ENCODE results near the gene MROH2A. TPM values are rescaled to one million over a fixed set of nuclear protein-coding genes. Genes with fewer than 3 reads are reported as not detected.
"Not testable (repeated sequence)": the region's sequence is repeated elsewhere in the genome, so short reads cannot be mapped to it uniquely, and the experiment has no call there.

MROH2A gene
- total RNA-seq, 1 donor from 2014 or later = not detected

DNA sequence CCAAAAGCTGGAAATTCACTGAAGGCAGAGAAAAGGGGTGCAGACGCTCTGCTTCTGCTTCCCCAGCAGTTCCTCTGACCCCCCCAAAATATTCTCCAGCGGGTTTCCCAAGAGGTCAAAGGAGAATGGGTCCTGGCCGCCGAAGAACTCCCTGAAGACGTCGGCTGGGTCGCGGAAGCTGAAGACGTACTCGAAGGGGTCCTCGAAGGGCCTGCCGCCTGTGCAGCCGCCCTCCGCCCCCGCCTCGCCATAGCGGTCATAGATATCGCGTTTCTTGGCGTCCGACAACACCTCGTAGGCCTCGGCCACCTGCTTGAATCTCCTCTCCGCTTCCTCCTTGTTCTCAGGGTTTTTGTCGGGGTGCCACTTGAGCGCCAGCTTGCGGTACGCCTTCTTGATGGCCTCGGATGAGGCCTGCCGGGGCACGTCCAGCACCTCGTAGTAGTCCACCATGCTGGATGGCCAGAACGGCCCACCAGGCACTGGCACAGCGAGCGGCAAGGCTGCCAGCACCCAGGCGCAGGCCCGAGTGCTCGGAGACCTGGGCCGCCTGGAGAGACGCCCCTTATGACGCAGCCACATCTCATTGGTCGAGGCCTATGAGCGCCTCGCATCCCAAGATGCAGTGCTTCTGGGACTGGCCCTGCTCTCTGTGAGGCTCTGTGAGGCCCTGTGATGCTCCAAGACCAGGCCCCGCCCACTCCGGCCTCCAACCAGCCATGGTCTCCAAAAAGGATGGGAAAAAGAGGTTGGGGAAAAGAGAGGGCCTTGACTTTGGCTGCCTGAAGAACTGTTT lies 34.5 kb upstream of the MROH2A start:
- intact Hi-C loops (cut with micrococcal nuclease) = no loop called here
- no peak for DNase-seq

DNA sequence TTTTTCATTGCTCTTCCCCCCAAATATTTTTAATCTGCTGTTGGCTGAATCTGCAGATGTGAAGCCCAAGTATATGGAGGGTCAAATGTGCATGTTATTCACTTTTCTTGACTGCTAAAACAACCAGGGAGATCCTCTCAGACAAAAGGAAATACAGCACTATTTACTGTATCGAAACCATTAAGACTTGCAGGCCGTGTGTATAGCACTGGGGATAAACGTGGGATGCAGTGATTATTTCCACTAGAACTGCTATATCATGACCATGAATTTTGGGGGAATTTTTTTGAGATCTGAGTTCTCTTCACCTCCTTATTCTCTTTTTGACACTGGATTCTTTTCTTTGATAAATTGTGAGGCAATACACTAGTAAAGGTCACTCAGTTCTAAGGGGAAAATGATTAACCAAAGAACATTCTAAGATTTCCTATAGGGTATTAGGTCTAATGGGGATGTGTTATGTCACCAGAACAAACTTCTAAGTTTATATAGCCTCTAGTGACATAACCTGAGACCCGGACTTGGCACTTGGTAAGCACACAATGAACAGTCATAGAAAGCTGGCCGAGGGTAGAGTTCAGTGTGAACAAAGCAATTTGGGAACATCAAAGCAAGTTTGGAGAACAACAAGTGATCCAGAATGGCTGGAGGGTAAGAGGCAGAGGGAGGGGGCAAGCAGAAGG lies 32.9 kb upstream of the MROH2A start:
- TF ChIP-seq, protein P1, sequence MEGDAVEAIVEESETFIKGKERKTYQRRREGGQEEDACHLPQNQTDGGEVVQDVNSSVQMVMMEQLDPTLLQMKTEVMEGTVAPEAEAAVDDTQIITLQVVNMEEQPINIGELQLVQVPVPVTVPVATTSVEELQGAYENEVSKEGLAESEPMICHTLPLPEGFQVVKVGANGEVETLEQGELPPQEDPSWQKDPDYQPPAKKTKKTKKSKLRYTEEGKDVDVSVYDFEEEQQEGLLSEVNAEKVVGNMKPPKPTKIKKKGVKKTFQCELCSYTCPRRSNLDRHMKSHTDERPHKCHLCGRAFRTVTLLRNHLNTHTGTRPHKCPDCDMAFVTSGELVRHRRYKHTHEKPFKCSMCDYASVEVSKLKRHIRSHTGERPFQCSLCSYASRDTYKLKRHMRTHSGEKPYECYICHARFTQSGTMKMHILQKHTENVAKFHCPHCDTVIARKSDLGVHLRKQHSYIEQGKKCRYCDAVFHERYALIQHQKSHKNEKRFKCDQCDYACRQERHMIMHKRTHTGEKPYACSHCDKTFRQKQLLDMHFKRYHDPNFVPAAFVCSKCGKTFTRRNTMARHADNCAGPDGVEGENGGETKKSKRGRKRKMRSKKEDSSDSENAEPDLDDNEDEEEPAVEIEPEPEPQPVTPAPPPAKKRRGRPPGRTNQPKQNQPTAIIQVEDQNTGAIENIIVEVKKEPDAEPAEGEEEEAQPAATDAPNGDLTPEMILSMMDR (IDR thresholded peaks at IDR 0.05; ENCODE audit: borderline replicate concordance) = no peak
- intact Hi-C loops (cut with micrococcal nuclease) = no loop called here

More for the DNA sequence above, 34.5 kb upstream of the MROH2A start:
- Histone ChIP-seq H3K27me3 (ENCODE audit: low read depth) (peaks cover 52% of the 10 kb centered on the region), H3K4me1 (no peaks in the 10 kb centered on the region), H3K36me3 (no peaks in the 10 kb centered on the region), H3K4me3 (no peak overlapping the region), H3K27ac (replicated peaks) (no peak overlapping the region), H3K9me3 (replicated peaks) (no peaks in the 10 kb centered on the region)
- TF ChIP-seq, protein P1 (IDR thresholded peaks at IDR 0.05; ENCODE audit: borderline replicate concordance) = no peak

DNA sequence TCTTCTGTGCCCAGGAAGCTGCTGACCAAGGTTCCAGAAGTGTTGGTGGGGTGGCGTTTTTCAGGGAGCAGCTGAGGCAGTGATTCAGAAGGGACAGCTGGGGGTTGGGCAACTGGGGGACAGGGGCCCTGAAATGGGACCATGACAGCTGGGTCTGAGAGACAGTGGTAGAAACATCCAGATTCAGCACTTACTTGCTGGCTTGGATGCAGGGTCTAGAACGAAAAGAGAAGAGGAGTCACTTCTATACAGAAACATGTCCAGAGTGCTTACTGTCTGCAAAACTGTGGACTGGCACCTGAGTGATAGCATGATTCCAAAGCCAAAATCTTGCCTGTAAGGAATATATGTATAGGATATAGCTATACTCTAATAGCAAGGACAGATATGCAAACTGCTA lies 32.3 kb upstream of the MROH2A start:
- H3K9me3 ChIP-seq (replicated peaks); H3K27ac ChIP-seq (replicated peaks); H3K4me1 ChIP-seq; H3K36me3 ChIP-seq; H3K4me3 ChIP-seq; DNase-seq; intact Hi-C loops (cut with micrococcal nuclease): not testable (repeated sequence)
- peaks cover 46% of the 10 kb centered on the region for H3K27me3 ChIP-seq (ENCODE audit: low read depth)

More for the DNA sequence above, 32.9 kb upstream of the MROH2A start:
- Histone ChIP-seq H3K9me3 (replicated peaks) (no peaks in the 10 kb centered on the region), H3K27me3 (ENCODE audit: low read depth) (peaks cover 45% of the 10 kb centered on the region), H3K4me1 (no peaks in the 10 kb centered on the region), H3K4me3 (no peak overlapping the region), H3K27ac (replicated peaks) (no peak overlapping the region), H3K36me3 (no peaks in the 10 kb centered on the region)
- no peak for DNase-seq

DNA sequence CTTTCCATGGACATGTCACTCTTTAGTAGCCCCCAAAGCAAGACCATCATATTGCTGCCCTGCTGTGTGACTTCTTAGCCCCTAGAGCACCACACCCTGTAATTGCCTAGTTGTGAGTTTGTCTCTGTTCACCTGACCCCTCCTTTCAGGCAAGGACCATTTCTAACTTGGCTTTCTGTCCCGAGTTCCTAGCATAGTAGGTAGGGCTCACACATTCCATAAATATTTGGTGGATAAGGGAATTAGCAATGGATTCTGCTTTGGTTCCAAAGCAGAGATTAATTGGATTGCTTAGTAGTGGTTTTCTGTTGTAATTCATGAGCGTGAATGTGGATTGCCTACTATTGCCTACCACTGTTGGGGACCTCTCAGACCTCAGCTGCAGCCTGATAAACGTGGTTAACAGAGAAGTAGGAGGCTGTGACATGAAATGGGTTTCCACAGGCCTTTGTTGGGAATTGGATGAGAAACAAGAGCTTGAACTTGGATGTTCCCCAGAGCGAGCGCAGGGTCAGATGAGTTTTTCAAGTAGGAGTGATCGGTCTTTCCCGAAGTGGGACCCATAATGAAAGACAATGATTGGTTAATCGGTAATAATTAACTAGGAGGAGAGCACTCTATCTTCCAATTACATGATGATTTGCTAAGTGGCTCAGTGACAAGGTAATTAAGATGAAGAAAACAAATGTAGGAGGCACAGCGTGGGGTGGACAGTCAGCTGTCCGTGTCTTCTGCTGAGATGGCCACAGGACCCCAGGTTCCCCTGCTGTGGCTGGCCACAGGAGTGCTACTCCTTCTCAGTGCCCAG lies 31.5 kb upstream of the MROH2A start:
- TF ChIP-seq, protein P1 (IDR thresholded peaks at IDR 0.05; ENCODE audit: borderline replicate concordance) = no peak
- Histone ChIP-seq H3K4me3 (no peak overlapping the region), H3K4me1 (no peaks in the 10 kb centered on the region), H3K9me3 (replicated peaks) (peaks cover 13% of the 10 kb centered on the region), H3K27me3 (ENCODE audit: low read depth) (peaks cover 45% of the 10 kb centered on the region), H3K27ac (replicated peaks) (no peak overlapping the region), H3K36me3 (no peaks in the 10 kb centered on the region)
- no peak for DNase-seq
- intact Hi-C loops (cut with micrococcal nuclease) = no loop called here

DNA sequence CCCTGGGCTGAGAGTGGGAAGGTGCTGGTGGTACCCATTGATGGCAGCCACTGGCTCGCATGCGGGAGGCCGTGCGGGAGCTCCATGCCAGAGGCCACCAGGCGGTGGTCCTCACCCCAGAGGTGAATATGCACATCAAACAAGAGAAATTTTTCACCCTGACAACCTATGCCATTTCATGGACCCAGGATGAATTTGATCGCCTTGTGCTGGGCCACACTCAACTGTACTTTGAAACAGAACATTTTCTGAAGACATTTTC lies 30.9 kb upstream of the MROH2A start:
- Histone ChIP-seq H3K27ac (replicated peaks) (no peak overlapping the region), H3K9me3 (replicated peaks) (peaks cover 13% of the 10 kb centered on the region), H3K36me3 (no peaks in the 10 kb centered on the region), H3K4me3 (no peak overlapping the region), H3K27me3 (ENCODE audit: low read depth) (peaks cover 40% of the 10 kb centered on the region), H3K4me1 (no peaks in the 10 kb centered on the region)
- intact Hi-C loops (cut with micrococcal nuclease) = no loop called here
- TF ChIP-seq, protein P1 (IDR thresholded peaks at IDR 0.05; ENCODE audit: borderline replicate concordance) = no peak
- DNase-seq = no peak

DNA sequence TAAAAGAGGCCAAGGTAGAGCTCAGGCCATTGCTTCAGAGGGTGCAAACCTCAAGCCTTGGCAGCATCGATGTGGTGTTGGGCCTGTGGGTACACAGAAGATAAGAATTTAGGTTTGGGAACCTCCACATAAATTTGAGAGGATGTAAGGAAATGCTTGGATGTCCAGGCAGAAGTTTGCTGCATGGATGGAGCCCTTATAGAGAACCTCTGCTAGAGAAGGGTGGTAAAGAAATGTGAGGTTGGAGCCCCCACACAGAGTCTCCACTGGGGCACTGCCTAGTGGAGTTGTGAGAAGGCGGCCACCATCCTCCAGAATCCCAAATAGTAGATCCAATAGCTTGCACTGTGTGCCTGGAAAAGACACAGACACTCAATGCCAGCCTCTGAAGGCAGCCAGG lies 27.4 kb upstream of the MROH2A start:
- H3K36me3 ChIP-seq; intact Hi-C loops (cut with micrococcal nuclease); DNase-seq; H3K27ac ChIP-seq (replicated peaks); H3K4me3 ChIP-seq; H3K4me1 ChIP-seq: not testable (repeated sequence)
- Histone ChIP-seq H3K27me3 (ENCODE audit: low read depth) (peaks cover 43% of the 10 kb centered on the region), H3K9me3 (replicated peaks) (peaks cover 13% of the 10 kb centered on the region)

DNA sequence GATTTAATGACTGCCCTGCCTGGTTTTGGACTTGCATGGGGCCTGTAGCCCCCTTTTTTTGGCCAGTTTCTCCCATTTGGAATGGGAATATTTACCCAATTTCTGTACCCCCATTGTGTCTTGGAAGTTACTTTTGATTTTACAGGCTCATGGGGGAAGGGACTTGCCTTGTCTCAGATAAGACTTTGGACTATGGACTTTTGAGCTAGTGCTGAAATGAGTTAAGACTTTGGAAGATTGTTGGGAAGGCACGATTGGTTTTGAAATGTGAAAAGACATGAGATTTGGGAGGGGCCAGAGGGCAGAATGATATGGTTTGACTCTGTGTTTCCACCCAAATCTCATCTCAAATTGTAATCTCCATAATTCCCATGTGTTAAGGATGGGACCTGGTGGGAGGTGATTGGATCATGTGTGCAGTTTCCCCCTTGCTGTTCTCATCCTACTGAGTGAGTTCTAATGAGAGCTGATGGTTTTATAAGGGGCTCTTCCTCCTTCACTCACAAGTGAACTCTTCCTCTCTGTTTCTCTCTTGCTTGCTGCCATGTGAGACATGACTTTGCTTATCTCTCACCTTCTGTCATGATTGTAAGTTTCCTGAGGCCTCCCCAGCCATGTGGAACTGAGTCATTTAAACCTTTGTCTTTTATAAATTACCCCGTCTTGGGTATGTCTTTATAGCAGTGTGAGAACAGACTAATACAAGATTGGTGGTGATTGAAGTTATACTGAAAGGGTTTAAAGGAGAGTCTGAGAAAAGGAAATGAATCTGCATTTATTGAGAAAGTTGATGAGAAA lies 26.7 kb upstream of the MROH2A start:
- peaks cover 13% of the 10 kb centered on the region for H3K9me3 ChIP-seq (replicated peaks)
- H3K27me3 ChIP-seq (ENCODE audit: low read depth) = peaks cover 37% of the 10 kb centered on the region
- H3K4me1 ChIP-seq; H3K4me3 ChIP-seq; H3K27ac ChIP-seq (replicated peaks); DNase-seq; intact Hi-C loops (cut with micrococcal nuclease); H3K36me3 ChIP-seq: not testable (repeated sequence)

Data from left ventricle myocardium inferior (tissue), 1 donor.